Activated CD4-positive, alpha-beta T cell treated with anti-CD3 and anti-CD28 coated beads, Interleukin-2, amount 10 ng/mL, durations not matched to agents 7 days and 5 days (primary cell): ENCODE data around the gene C20orf141. TPM values are rescaled to one million over a fixed set of nuclear protein-coding genes. Genes with fewer than 3 reads are reported as not detected.
A peak's percentile ranks its signal among the peaks of the same experiment; 100 is the strongest.

Source experiments
- CTCF ChIA-PET: fragments of 350-600 bp; sonication (Branson Sonifier 250); formaldehyde crosslinking; loops from one replicate; lab custom pipeline; 2021; ENCODE audit warnings: antibody characterized with exemption; lab: Charles Lee
- POLR2A ChIA-PET: fragments of 350-600 bp; sonication (Branson Sonifier 250); formaldehyde crosslinking; loops from one replicate; lab custom pipeline; 2021; ENCODE audit warnings: antibody characterized with exemption; lab: Charles Lee
- DNase-seq: peaks from one replicate; pipeline ENCODE4 v3.0.0-alpha.2; 2020
- H3K27ac Mint-ChIP-seq: one replicate; pipeline ENCODE4 v1.8.0; 2021; ENCODE audit warnings: mild to moderate bottlenecking, moderate library complexity, mixed read lengths
- H3K27me3 Mint-ChIP-seq: one replicate; pipeline ENCODE4 v1.8.0; 2021; ENCODE audit warnings: mixed read lengths
- H3K36me3 Mint-ChIP-seq: one replicate; pipeline ENCODE4 v1.8.0; 2021; ENCODE audit warnings: low read depth, mixed read lengths
- H3K4me1 Mint-ChIP-seq: one replicate; pipeline ENCODE4 v1.8.0; 2021; ENCODE audit warnings: mixed read lengths
- H3K4me3 Mint-ChIP-seq: one replicate; pipeline ENCODE4 v1.8.0; 2021; ENCODE audit warnings: mild to moderate bottlenecking, moderate library complexity, mixed read lengths
- H3K9me3 Mint-ChIP-seq: one replicate; pipeline ENCODE4 v1.8.0; 2021; ENCODE audit warnings: mixed read lengths
- total RNA-seq, 2 experiments: library from RNA; stranded (reverse); gene quantifications; one replicate each; pipeline ENCODE4 v1.2.3, GENCODE V29; 2021

Gene C20orf141
- total RNA-seq, 2 experiments from 2014 or later = not detected

DNA sequence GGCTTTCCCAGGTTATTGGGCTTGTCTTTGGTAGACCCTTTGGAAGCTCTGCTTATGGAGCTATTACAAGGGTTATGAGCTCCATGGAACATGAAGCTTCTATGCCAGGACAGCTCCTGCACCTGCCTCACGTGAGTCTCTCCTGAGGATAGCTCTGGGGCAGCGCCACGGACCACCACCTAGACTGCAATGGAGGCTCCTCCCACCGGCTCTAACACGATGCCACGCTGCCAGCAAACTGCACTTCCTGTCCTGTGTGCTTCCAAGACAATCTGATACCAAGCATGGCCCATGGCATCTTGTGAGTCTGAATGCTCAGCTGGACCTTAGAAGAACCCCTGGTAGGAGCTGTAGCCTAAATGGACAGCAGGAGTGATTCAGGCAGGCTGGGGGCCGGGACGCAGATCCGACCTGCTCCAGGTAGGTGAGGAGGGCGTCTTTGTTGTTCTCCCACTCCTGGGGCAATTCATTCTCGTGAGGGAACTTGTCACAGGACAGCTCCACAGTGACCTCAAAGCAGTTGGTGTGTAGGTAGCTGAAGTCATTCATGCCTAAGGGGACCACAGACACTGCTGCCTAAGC, 19.8 kb upstream of the C20orf141 start:
- Mint-ChIP-seq H3K4me3 (no peak overlapping the region), H3K27me3 (peaks cover 32% of the 10 kb centered on the region), H3K27ac (no peak overlapping the region), H3K4me1 (peaks cover 8% of the 10 kb centered on the region), H3K36me3 (no peaks in the 10 kb centered on the region), H3K9me3 (no peaks in the 10 kb centered on the region)
- ChIA-PET CTCF (interaction anchor here (0.7 to 1.0 kb wide), 2 partner anchors 9 to 525 kb away, joined by 3 to 4 read pairs; no protein-coding TSS in a partner anchor), POLR2A (no interaction called here)
- DNase-seq = no peak

DNA sequence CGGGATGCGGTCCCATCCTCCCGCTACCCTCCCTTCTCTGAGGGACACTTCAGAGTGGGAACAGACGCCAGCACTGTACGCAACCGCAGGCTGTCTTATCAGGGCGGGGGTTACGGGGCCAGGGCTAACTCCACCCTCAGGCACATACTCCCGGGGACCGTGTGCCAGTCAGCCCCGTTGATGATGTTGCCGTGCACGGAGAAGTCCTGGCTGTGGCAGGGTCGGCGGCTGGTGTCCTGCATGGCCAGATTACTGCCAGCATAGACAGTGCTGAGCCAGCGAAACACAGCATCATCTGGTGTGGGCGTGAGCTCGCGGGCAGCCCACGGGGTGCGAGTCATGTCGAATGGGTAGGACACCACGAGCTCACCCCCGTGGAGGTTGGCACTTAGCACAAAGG, 19.3 kb upstream of the C20orf141 start:
- POLR2A ChIA-PET = no interaction called here
- no peaks in the 10 kb centered on the region for H3K36me3 Mint-ChIP-seq
- DNase-seq = no peak
- no peak overlapping the region for H3K4me3 Mint-ChIP-seq
- peaks cover 10% of the 10 kb centered on the region for H3K4me1 Mint-ChIP-seq
- peaks cover 32% of the 10 kb centered on the region for H3K27me3 Mint-ChIP-seq
- CTCF ChIA-PET = interaction anchor here (2.2 kb wide), 1 partner anchor 43 kb away, joined by 7 read pairs; no protein-coding TSS in a partner anchor
- no peak overlapping the region for H3K27ac Mint-ChIP-seq
- no peaks in the 10 kb centered on the region for H3K9me3 Mint-ChIP-seq

DNA sequence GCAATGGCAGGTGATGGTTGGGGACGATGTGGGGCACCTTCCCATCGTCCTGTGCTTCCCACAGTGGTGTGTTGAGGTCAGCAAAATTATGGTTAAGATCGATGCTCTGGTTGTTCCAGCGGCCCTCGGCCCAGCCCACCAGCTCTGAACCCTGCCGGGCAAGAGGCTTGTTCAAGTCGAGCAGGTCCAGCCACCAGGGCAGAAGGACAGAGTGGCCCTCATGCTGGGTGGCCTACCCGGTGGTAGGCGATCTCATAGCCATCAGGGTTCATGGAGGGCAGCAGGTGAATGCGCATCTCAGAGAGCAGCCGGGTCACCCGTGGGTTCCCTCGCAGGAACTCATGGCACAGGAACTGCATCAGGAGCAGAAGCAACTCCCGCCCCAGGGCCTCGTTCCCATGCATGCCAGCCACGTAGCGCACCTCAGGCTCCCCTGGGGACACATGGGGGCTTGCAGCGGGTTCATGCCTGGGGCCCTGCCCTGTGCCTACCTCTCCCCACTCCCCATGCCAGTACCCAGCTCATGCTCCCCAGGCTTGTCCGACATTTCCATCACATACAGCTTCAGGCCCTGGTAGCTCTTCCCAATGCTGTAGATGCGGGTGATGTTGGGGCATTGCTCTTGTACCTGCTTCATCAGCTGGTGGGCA, 18.7 kb upstream of the C20orf141 start:
- Mint-ChIP-seq H3K4me1 (peaks cover 15% of the 10 kb centered on the region), H3K27ac (no peak overlapping the region), H3K36me3 (peaks cover 1% of the 10 kb centered on the region), H3K4me3 (no peak overlapping the region), H3K27me3 (peaks cover 38% of the 10 kb centered on the region), H3K9me3 (no peaks in the 10 kb centered on the region)
- CTCF ChIA-PET = interaction anchor here (2.2 kb wide), 1 partner anchor 43 kb away, joined by 7 read pairs; no protein-coding TSS in a partner anchor
- POLR2A ChIA-PET = no interaction called here
- no peak for DNase-seq

DNA sequence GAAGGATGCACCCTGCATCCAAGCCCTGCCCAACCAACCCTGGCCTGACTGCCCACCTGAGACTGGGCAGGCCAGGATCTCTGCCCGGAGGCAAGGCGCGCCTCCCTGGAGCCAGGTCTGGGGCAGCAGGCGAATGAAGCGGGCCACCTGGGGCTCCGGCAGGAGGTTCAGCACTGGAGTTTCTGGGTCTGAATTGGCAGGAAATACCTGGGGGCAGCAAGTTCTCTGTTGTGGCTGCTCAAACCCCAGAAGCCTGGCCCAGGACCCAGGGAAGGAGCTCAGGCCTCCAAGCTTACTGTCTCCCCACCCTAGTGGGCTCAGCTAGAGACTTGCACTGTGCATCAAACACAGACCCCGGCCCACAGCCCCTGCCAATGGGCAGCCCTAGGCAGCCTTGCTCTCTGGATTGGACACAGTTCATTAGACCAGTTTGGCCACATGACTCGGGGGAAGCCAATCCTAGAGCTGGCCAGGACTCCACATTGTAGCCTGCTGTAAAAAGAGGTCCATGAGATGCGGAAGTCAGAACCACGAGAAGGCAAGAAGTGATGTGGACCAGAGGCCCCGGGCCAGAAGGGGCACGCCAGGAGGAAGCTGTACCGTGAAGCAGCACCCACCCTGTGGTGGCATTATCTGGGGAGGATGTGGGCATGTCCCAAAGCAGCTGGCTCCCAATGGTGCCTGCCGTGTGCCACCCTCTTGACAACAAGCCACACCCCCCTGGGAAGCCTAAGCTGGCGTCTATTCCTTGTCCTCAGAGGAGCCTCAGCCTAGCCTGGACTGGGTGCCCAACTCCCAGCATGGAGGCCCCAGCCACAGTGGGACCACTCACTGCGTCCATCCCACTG, 17.4 kb upstream of the C20orf141 start:
- H3K36me3 Mint-ChIP-seq = peaks cover 1% of the 10 kb centered on the region
- H3K9me3 Mint-ChIP-seq = no peaks in the 10 kb centered on the region
- no peak overlapping the region for H3K4me3 Mint-ChIP-seq
- H3K4me1 Mint-ChIP-seq = peaks cover 20% of the 10 kb centered on the region
- ChIA-PET CTCF (interaction anchor here (0.9 to 2.2 kb wide), 2 partner anchors 12 to 45 kb away, joined by 3 to 7 read pairs; no protein-coding TSS in a partner anchor), POLR2A (no interaction called here)
- peaks cover 45% of the 10 kb centered on the region for H3K27me3 Mint-ChIP-seq
- DNase-seq = no peak
- H3K27ac Mint-ChIP-seq = no peak overlapping the region

DNA sequence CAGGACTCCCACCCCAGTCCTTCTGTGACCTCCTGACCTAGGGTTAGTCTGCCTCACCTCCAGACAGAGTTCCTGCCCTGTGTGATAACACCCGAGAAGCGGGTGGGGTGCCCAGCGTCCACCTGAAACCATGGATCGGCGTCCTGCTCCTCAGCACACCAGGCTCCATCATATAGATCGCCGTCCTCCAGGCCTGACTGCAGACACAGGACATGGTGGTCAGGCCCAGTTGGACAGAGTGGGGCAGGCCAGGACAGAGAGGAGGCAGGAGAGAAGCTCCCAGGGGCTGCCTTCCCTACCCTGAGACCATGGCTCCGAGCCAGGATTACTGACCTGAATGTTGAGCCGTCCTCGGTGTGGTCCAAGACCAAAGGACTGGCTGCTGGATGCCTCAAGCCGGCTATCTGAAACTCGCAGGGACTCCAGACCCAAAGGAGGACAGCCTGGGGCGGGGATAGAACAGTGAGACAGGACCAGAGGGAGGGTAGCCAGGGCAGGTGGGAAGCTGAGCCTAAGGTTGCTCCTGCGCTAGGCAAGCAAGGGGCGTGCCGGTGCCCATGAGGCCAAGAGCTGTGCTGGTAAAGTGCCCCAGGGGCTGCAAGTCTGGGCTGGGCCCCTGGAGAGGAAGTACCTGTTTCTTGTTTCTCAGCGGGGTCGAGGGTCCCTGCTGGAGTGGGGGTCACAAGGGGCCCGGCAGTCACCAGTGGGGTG, 16.5 kb upstream of the C20orf141 start:
- Mint-ChIP-seq H3K4me3 (no peak overlapping the region), H3K36me3 (peaks cover 3% of the 10 kb centered on the region), H3K9me3 (no peaks in the 10 kb centered on the region), H3K27me3 (peaks cover 47% of the 10 kb centered on the region), H3K27ac (no peak overlapping the region), H3K4me1 (peaks cover 20% of the 10 kb centered on the region)
- ChIA-PET CTCF (interaction anchor here (0.6 to 0.9 kb wide), 2 partner anchors 13 to 104 kb away, joined by 3 read pairs; no protein-coding TSS in a partner anchor), POLR2A (no interaction called here)
- DNase-seq = no peak

DNA sequence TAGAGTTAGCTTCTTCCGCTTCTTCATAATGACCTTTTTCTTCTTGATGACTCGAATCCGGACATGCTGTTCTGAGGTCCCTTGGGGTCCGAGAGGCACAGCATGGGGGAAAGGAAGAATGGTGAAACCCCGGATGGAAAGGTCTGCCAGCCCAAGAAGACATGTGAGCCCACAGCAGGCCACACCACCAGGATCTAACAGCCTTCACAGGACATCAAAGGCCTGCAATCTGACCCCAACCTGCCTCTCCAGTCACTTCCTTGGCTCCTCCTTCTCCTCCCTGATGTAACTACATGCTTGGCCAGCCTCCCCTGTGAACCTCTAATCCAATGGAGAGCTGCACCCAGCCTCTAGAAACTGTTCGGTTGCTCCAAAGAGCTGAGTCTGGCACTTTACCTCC, 16.0 kb upstream of the C20orf141 start:
- H3K27ac Mint-ChIP-seq = no peak overlapping the region
- no peak overlapping the region for H3K4me3 Mint-ChIP-seq
- H3K36me3 Mint-ChIP-seq = peaks cover 3% of the 10 kb centered on the region
- ChIA-PET POLR2A (no interaction called here), CTCF (interaction anchor here (0.6 kb wide), 1 partner anchor 104 kb away, joined by 3 read pairs; no protein-coding TSS in a partner anchor)
- no peak for DNase-seq
- no peaks in the 10 kb centered on the region for H3K9me3 Mint-ChIP-seq
- H3K4me1 Mint-ChIP-seq = peaks cover 20% of the 10 kb centered on the region
- peaks cover 46% of the 10 kb centered on the region for H3K27me3 Mint-ChIP-seq

DNA sequence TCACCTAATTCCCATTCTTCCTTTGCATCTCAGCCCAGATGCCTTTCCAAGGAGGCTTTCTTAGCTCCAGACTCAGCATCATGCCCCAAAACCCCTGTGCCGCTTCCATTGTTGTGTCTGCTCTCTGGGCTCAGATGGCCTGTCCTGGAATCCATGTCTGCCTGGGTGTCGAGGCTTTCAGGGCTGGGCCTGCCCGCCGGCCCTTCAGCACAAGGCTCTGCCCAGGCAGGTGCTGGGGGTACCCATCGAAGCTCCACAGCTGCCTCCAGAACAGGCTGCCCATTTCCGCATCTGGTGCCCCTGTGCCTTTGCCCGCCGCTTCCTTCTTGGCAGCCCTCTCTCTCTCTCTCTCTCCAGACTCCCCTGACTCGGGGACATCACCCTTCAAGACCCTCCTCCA, 15.5 kb upstream of the C20orf141 start:
- H3K9me3 Mint-ChIP-seq = no peaks in the 10 kb centered on the region
- peaks cover 50% of the 10 kb centered on the region for H3K27me3 Mint-ChIP-seq
- H3K4me1 Mint-ChIP-seq = peaks cover 20% of the 10 kb centered on the region
- peaks cover 3% of the 10 kb centered on the region for H3K36me3 Mint-ChIP-seq
- POLR2A ChIA-PET = no interaction called here
- CTCF ChIA-PET = interaction anchor here (0.6 kb wide), 2 partner anchors 105 to 111 kb away, joined by 3 read pairs; no protein-coding TSS in a partner anchor
- no peak overlapping the region for H3K27ac Mint-ChIP-seq
- peak overlapping the region; percentile 68 for H3K4me3 Mint-ChIP-seq
- DNase-seq = no peak

DNA sequence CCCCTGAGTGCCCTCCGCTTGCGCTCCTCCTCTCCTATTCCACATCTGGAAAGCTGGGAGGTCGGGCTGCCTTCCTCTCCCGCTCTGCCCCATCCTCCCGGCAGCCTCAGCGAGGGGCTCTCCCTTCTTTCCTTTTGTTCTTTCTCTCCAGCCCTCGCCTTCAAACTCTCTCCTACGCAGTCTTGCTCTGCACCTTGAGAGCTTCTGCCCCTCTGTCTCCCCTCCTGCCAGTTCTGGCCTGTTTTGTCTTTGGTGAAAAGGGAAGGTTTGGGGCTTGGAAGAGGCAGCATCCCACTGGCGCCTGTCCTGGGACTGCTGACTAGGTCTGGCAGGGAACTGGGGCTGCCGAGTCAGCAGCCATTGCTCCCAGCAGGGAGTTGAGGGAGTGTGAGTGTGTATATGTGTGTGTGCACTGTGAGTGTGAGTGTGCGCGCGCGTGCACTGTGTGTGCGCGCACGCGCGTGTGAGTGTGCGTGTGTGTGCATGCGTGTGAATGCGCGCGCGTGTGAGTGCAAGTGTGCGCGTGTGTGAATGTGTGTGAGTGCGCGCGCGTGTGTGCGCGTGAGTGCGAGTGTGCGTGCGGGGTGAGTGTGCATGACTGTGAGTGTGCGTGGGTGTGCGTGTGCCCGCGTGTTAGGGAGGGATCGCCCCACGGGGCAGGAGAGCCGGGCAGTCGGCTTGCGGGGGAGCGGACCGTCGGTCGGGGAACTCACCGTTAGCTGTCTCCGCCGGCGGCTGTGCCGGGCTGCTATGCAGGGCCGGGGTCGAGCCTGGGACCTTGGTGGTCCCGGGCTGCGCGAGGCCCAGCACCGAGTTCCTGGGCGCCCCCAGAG, 14.9 kb upstream of the C20orf141 start:
- peak overlapping the region; percentile 68 for H3K4me3 Mint-ChIP-seq
- CTCF ChIA-PET = interaction anchor here (0.6 to 1.1 kb wide), 2 partner anchors 45 to 111 kb away, joined by 3 read pairs; no protein-coding TSS in a partner anchor
- no peaks in the 10 kb centered on the region for H3K9me3 Mint-ChIP-seq
- peaks cover 4% of the 10 kb centered on the region for H3K36me3 Mint-ChIP-seq
- no peak for DNase-seq
- H3K4me1 Mint-ChIP-seq = peaks cover 20% of the 10 kb centered on the region
- peak overlapping the region; percentile 43 for H3K27ac Mint-ChIP-seq
- peaks cover 54% of the 10 kb centered on the region for H3K27me3 Mint-ChIP-seq
- POLR2A ChIA-PET = no interaction called here

DNA sequence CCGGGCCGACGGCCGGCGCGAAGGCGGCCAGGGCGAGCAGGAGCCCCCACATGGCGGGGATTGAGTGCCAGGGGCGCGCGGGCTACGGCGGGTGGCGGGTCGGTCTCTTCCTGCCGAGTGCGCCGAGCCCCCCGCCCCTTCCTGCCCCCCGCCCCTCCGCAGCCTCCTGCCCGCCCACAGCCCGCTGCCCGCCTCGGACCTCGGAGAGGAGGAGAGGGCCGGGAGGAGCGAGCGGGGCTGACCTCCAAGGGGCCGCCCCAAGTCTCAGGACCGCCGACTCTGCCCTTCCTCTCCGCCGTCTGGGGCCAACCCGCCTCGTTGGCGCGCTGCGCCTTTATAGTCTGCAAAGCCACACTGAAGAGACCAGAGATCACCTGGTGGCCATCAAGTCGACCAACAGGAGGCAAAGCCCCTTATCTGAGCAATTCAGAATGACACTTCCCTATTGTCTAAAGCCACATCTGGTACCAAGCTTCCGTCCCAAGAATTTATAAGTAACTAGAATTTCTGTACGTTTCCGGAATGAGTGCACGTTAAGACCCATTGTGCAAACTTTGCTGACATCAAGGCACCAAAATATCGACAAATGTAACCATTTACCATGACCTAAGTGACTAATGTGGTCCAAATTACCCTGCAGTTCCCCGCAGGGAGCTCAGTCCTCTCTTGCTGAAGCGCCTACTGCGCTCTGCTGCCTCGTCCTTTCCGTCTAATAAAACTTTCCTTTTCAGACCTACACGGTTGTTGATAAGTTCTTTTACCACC, 14.1 kb upstream of the C20orf141 start, which contains the start of gene CPXM1:
Gene CPXM1 (minus strand): TSS at position 107 of the 765 bp plus-strand sequence. CDS start 55 bp downstream, at position 52.
- Mint-ChIP-seq H3K9me3 (no peaks in the 10 kb centered on the region), H3K4me3 (peak within 1 kb of the TSS; percentile 68), H3K27me3 (peaks cover 59% of the 10 kb centered on the region), H3K4me1 (peaks cover 20% of the 10 kb centered on the region), H3K36me3 (peaks cover 4% of the 10 kb centered on the region), H3K27ac (peak within 1 kb of the TSS; percentile 43)
- CTCF ChIA-PET = interaction anchor here (1.1 kb wide), 1 partner anchor 46 kb away, joined by 3 read pairs; no protein-coding TSS in a partner anchor
- POLR2A ChIA-PET = no interaction called here
- no peak for DNase-seq

DNA sequence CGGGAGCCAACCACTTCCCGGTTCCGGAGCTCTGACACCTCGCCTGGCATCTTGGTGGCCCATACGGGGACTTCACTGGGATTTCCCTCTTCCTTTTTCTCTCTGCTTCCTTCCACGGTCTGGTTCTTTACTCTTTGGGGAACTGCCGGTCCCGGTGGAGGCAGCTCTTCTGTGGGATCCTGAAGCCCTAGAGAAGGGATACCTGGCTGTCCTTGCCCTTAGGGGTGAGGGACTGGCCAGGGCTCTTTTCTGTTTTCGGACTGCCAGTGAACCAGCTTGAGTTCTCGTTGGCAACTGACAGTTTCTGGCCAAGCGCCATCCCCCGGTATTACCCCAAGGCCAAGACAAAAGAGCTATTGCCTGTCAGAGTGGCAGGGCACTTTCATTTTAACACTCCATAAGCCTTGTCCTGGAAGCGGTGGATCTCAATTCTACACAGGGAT, 13.5 kb upstream of the C20orf141 start:
- H3K9me3 Mint-ChIP-seq = no peaks in the 10 kb centered on the region
- peaks cover 64% of the 10 kb centered on the region for H3K27me3 Mint-ChIP-seq
- H3K4me3 Mint-ChIP-seq = peak overlapping the region; percentile 47
- H3K4me1 Mint-ChIP-seq = peaks cover 20% of the 10 kb centered on the region
- POLR2A ChIA-PET = no interaction called here
- no peak for DNase-seq
- H3K36me3 Mint-ChIP-seq = peaks cover 4% of the 10 kb centered on the region
- CTCF ChIA-PET = interaction anchor here (0.6 to 1.1 kb wide), 2 partner anchors 47 to 116 kb away, joined by 3 read pairs; no protein-coding TSS in a partner anchor
- no peak overlapping the region for H3K27ac Mint-ChIP-seq
